NOMO-1 (cell line): ENCODE data around the gene KCNA10.

Experiments used
- DNase-seq, 2 experiments: peaks; one replicate each; lab custom pipeline; 2025; ENCODE audit not compliant: unreplicated experiment in 2 of 2; lab: John Stamatoyannopoulos, UW

Gene KCNA10

DNA sequence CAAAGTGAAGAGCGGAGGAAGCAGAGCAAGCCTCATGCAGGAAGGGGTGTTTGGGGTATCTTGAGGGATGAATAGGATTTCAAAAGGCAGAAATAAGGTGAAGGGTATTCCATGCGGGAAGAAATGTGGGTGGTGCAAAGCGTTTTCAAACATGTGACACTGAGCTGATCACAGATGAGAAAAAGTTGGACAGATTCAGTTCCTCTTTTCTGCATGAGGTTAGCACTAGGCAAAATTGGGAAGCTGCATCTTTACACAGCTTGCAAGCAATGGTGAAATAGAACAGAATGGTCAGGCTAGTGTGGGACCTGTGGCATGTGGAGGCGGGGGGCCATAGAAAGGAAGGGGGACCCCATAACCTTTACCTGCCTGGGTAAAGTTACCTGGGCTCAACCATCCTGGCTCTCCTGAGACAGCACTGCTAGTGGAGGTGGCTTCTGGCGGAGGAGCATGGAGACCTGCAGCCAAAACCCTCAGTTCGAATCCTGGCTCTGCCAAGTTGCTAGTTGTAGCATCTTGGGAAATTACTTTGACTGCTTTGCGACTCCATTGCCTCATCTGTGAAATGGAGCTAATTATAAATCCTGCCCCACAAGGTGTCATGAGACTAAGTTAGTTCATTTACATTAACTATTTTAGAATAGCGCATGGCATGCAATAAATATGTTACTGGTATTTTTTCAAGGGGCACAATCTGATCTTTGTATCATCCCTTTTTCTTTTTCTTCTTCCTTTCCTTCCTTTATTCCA, 16.4 kb downstream of the KCNA10 start:
- DNase-seq = peak; percentile 73 to 92

DNA sequence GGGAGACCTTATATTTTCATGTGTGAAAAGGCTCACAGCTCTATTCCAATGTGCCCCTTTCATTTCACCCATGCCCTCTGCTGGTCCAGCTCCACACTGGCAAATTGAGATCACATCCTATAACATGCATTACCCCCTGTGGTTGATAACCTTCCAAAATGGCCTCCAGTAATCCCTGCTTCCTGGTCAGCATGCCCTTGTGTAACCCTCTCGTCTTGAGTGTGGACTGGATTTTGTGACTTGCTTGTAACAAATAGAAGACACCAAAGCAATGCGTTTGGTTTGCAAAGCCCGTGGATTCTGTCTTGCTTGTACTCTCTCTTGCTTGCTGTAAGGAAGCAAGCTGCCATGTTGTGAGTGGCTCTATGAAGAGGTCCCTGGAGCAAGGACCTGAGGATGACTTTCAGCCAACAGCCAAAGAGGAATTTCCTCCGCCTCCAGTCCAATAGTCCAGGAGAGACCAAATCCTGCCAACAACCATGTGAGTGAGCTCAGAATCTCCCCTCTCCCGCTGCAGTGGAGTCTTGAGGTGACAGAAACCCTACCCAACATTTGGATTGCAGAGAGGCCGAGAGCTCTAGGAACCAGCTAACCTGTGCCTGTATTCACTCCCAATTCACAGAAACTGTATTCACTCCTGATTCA, 17.4 kb downstream of the KCNA10 start:
- DNase-seq = no peak

DNA sequence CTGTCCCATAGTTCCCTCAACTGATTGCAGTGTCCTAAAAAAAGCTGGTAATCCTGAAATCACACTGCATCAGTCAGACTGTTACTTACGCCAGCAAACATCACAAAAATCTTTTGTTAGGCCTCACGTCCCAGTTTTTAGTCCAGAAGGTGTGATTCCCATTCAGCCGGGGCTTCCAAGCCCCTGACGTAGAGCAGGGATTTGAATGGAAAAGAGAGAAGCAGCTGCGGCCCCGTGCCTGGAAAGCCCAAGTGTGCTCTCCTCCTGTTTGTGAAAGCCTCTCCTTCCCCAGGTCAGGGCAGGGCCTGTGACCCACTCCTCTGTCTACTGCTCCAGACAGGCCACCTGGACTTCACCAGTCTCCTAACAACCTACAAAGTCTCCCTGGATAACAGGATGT, 20.7 kb downstream of the KCNA10 start:
- no peak for DNase-seq

DNA sequence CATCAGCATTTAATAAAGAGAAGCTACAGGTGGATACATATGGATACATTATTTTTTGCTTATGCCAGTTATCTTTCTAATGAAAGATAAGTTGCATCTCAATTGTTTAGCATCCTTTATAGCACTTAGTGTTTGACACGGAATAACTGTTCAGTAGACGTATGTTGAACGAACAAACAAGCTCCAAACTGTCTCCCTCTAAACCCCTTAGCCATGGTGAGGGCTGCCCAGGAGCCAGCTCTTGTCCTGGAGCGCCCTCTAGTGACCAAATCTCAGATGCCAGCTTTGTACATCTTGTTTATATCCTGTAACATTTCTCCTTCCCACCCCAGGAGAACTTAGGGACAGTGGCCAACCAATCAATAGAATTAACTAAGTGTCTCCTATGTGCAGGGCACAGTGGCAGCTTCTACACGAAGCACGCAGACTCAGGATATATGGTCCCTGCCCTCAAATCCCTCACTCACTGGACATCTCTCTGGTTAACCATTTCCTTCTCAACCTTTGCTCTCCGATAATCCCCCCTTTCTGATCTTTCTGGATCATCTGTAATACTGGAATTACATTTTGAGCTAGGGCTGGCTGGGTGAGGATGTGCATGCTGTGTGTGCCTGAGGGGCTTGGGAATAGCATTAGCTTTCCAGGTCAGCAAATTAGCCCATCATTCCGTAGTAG, 22.9 kb downstream of the KCNA10 start:
- peak; percentile 58 to 75 for DNase-seq

DNA sequence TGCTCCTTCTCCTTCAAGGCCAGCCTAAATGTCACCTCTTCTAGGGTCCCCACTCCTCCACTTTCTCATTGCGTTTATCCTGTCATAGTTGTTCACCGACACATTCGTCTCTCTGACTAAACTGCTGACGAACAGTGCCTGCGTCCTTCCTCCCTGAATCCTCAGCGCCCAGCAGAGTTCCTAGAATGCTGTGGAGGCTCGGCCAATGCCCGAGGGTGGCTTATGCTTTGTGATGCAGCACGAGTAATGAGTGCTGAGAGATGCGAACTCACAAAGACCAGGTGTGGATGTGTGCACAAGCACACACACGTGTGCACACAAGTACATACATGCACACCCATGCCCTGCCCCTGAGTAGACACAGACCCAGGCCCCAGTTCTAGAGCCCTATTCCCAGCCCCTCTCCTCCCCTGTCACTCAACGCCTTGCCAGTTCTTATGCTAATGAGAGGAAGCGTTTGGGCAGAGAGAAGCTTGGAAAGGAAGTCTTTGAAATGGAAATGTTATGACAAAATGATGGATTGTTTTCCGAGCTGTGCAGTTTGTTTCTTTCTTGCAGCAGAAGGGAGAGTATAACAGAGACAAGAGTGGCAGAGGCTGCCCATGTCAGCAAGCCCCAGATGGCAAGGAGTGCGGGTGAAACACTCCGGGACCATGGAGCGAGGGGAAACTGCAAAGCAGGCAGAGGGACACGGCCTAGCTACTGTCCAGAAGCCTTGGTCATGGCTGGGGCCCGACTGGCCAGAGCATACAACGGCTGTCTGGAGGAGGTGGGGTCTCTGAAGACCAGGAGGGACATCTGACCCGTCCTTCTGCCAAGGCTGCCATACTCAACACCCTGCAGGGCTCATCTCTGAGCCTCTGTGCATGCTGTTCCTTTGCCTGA, 24.2 kb downstream of the KCNA10 start:
- DNase-seq = no peak

DNA sequence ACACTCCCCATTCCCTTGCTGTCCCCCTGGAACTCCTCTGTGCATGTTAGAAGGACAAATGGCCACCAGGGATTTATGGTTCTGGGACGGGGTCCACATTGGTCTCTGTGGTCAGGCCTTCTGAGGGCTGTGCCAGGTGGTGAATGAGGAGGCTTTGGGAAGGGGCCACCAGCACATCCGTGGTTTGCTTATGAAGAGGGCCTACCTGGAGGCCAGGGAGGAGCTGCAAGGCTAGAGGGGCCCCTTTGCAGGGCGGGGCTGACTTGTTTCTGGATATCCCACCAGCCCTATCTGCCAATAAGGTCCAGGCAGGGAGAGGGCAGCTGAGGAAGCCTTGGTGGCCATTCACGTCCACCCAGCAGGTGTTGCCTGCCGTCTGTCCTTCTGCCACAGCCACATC, 24.9 kb downstream of the KCNA10 start:
- no peak for DNase-seq

DNA sequence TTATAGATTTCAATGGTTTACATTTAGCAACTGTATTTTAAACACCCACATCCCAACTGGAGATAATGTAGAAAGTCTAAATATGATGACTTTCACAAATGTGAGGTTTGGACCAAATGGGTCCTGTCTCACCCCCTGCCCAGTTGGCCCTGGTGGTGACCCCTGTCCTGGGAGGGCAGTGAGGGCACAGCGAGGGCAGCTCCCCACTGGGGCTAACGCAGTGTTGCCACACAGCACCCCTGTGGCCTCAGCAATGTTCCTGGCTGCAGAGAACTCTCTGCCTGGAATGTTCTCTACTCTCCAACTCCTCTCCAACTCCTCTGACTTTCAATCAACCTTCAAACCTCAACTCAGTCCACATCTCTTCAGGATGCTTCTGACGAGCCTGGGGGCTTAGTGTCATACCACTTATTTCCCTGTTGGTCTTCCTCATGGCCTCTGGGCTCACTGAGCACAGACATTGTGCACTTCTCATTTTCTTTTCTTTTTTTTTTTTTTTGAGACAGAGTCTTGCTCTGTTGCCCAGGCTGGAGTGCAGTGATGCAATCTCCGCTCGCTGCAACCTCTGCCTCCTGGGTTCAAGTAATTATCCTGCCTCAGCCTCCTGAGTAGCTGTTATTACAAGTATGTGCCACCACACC, 25.8 kb downstream of the KCNA10 start:
- no peak for DNase-seq

DNA sequence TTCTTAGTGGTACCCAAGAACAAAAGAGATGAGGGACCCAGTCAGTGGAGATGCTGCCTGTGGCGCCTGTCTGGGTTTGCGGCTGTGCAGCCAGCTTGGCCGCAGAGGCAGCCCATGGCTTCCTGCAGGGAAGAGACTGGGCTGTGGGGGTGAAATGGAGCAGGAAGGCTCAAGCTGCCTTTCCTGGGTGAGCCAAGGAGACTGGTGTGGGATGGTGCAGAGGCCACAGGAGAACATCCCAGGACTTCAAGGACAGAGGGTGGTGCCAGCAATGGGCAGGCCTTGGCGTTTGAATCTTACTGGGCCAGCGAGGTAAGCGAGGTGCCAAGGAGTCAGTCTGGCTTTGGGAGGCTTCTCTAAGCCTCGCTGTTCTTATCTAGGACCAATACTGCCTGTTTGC, 26.4 kb downstream of the KCNA10 start:
- DNase-seq = no peak

DNA sequence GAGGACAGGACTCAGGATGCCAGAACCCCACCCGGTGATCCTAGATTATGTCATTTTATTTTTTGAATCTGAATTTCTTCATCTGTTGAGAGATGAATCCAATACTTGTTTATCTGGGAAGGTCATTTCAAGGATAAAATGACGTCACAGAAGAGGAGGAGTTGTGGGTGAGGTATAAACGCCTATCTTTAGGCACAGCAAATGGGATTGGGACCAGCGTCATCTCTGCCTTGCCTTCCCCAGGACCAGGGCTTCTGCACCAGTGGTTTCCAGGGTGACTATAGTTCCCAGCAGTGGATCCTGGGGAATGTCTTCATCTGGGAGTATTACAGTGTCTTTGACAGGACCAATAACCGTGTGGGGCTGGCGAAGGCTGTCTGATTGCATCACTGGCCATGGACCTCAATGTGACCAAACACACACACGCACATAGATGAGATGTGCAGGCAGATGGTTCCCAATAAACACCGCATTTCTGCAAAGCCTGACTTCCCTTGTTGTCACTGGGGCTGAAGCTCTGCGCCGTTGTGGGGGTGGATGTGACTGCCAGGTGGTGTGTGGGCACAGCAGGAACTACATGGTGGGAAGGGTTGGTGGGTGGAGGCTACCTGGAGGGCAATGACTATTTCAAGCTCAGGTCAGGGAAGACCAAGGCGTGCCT, 28.1 kb downstream of the KCNA10 start:
- no peak for DNase-seq

DNA sequence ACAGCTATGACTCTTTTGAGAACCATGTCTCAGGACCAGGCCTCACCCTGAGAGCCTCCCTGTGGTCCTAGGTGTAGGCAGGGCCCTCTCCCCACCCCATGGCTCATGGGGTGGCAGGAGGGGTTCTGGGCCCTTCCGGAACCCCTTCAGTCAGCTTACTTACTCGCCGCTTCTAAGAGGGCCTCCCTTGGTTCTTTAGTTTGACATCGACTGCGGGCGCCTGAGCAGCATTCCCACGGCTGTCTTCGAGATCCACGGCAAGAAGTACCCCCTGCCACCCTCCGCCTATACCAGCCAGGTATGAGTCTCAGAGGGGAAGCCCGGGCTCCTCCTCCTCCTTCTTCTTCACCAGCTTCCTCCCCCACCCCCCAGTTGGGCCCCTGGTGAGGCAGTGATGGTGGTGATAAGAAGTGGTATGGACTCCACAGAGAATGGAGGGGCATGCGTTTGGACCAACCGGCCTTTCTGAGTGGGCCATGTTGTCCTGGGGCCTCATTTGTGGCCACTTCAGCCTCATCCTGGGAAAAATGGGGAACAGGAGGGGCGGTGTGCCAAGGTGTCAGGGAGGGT, 28.9 kb downstream of the KCNA10 start:
- DNase-seq = no peak

DNA sequence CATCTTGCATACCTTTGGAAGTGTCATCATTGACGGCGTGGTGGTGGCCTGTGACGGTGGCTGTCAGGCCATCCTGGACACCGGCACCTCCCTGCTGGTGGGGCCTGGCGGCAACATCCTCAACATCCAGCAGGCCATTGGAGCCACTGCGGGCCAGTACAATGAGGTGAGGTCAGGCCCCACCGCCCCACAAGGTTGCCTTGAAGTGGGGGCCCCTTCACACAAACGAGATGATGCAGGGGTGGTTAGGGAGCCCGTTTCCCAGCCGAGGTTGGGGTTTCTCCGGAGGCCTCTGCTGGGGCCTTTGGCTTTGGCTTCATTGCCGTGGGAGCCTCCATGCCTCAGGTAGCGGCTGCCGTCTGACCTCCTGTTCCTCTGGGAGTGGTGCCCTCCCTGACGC, 29.6 kb downstream of the KCNA10 start:
- no peak for DNase-seq

DNA sequence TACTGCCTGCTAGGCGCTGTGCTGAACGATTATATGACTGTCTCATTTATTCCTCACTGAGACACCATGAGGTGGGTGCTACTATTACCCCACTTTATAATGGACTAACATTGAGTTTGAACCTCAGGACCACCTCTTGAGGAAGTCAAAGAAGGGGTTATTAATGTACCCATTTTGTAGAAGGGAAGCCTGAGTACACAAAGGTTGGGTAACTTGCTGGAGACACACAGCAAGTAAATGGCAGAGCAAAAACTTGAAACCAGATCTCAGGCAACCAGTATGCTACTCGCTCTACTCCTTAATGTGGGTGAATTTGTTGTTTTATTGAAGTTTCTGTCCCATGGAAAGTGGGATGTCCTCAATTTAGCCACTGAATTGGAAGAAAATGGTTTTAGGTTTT, 30.1 kb downstream of the KCNA10 start:
- no peak for DNase-seq

DNA sequence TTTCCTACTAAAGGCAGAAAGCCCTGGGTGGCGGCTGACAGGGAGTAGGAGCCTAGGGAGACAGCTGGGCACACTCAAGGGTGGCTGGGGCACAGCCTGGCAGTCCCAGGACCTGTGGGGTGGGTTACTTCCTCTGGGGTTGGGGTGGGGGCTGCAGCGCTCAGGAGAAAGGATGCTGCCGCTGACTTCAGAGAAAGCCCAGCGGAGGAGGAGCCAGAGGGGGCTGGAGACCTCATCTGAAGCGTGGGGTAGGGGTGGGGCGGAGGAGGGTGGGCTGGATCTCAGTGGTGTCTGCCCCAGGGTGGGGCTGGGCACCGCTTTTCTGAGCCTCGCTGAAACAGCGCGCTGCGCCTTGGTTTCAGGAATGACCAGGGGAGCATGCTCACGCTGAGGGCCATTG, 30.8 kb downstream of the KCNA10 start:
- DNase-seq = no peak

DNA sequence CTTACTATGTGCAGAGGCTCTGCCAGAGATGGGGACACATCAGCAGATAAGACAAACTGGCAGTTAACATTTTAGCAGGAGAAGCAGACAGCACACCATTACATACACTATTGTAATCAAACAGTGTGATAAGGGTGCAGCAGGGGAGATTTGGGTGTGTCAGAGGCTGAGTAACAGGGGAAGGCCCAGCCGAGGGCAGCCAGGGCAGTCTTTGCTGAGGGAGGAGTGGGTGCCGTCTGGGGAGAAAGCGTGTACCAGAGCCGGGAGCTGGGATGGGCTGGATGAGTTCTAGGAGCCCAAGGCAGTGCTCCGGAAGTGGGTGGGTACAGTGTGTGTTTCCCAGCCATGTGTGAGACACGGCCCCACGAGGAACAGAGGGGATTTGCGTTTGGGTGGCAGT, 31.2 kb downstream of the KCNA10 start:
- DNase-seq = no peak

DNA sequence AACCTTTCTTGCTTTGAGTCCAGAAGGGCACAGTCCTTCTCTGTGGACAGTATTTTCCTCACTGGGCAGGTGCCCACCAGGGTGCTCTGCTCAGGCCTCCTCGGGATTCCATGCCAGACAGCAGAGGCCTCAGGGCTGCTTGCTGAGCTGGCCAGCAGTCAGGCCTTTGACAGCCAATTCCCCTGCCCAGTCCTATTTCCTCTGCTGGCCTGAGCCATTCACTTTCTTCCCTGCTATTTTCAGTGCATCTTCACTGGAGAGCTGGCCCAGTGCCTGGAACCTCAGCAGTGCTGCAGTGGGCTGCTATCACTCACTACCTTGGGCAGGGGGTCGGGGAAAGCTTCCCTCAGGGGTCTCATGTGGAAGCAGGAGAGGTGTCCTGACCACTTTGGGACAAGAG, 33.2 kb downstream of the KCNA10 start:
- DNase-seq = no peak

DNA sequence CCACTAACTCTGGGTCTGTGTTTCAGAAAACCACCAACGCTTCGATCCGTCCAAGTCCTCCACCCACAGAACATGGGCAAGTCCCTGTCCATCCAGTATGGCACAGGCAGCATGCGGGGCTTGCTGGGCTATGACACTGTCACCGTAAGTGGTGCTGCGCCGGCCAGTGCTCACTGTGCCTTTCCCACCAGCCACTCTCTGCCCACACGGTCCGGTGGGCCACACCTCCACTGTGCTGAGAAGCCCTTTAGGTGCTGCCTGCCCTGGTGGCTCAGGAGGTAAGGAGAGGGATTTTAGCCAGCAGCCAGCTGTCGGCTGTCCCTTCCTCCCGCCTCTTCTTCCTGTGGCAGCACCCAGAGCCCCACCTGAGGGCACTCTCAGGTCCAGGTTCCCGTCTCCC, 34.2 kb downstream of the KCNA10 start:
- no peak for DNase-seq

DNA sequence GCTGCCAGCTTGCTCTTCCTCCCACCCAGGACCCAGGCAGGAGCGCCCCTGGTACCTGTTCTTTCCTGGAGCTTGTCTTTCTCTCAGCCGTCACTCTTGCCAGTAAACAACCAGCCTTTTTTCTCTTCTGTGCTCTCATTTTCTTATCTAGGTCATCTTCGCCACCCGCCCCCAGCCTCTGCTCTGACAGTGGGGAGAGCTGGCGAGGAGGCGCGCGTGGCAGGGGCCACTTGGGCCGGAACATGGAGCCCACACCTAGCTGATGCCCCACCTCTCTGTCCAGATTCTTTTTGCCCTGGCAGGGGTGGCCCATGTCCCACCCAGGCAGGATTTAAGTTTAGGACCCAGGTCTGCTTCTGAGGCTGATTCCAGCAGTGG, 35.7 kb downstream of the KCNA10 start:
- DNase-seq = no peak

DNA sequence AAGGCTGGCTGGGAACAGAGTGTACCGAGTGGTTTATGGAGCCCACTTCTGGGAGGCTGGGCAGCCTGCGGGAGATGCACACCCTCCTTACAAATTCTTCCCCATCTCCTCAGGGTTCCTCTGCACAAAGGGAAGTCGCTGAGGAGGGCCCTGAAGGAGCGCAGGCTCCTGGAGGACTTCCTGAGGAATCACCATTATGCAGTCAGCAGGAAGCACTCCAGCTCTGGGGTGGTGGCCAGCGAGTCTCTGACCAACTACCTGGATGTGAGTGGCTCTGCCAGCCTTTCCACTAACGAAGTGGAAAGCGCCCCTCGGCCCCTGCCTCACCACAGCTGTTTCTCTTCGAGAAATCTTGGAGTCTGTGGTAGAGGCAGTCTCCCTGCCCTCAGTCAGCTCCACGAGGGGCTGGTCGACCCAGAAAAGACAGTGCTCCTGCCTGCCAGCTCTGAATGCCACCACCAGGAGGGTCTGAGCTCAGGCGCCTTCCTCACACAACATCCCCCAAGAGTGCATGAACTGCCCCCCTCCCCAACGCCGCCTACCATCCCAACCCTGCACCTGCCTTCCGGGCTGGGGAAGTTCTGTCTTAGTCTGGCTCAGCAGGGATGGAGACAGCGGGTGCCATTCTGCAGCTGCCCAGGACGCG, 36.2 kb downstream of the KCNA10 start:
- DNase-seq = no peak

DNA sequence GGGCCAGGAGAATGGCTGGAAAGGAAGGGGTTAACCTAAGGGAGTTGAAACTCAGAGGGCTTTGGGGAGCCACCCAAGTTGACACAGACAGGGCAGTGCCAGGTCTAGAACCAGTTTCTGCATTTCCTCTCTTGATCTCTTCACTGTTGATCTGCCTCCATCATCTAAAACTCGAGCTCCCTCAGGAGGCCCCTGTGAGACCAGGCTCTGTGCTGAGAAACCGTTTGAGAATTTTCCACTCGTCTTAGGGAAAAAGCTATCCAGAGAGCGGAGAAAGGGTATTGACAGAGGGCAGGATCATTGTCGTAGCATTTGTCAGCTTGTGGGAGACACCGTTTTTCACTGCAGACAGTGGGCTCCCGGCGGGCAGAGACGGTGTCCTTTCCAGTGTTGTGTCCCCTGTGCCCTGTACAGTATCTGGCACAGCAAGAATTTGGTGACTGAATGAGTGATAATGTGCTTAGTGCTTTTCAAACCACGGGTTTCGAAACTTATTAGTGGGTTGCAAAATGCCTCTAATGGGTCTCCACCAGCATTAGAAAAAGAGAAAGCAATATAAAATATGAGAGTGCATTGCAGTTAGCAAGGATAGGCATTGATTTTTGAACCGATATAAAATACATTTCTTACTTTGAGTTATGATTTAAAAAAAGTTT, 36.9 kb downstream of the KCNA10 start:
- peak in 1 of 2 experiments; percentile 35 for DNase-seq
